Lower lobe of right lung (tissue), 2 donors: ENCODE data around the gene TCF7L1. TPM values are rescaled to one million over a fixed set of nuclear protein-coding genes. Genes with fewer than 3 reads are reported as not detected.
"Not testable (repeated sequence)": the region's sequence is repeated elsewhere in the genome, so short reads cannot be mapped to it uniquely, and the experiment has no call there.

Source experiments
- ATAC-seq, 2 donors: fragments of 200-7000 bp; cut with Tn5 transposase; one replicate each; pipeline ENCODE4 v1.9.1; 2020 to 2022; ENCODE audit warnings: mild to moderate bottlenecking in 2 of 2, moderate library complexity in 2 of 2
- DNase-seq: peaks from one replicate; pipeline ENCODE4 v3.0.0-alpha.2; 2020
- H3K27ac ChIP-seq: fragments of 200-600 bp; one replicate; pipeline ENCODE4 v1.8.0; 2022
- H3K27me3 ChIP-seq: fragments of 200-600 bp; one replicate; pipeline ENCODE4 v1.8.0; 2022; ENCODE audit warnings: low read depth
- H3K36me3 ChIP-seq: fragments of 200-600 bp; one replicate; pipeline ENCODE4 v1.8.0; 2022; ENCODE audit warnings: mild to moderate bottlenecking
- H3K4me1 ChIP-seq: fragments of 200-600 bp; one replicate; pipeline ENCODE4 v1.8.0; 2022
- H3K4me3 ChIP-seq: fragments of 200-600 bp; one replicate; pipeline ENCODE4 v1.8.0; 2022; ENCODE audit warnings: mild to moderate bottlenecking
- H3K9me3 ChIP-seq: fragments of 200-600 bp; one replicate; pipeline ENCODE4 v1.8.0; 2022
- CTCF ChIP-seq: fragments of 200-600 bp; IDR thresholded peaks from one replicate; pipeline ENCODE4 v1.8.0; 2022; ENCODE audit warnings: antibody characterized with exemption, mild to moderate bottlenecking
- intact Hi-C: fragments of 100-400 bp; cut with DNase I; formaldehyde crosslinking; loops from one replicate; pipeline ENCODE4 v1.11.0; 2022
- total RNA-seq: library from RNA; stranded (reverse); fragmentation: NEBNext Ultra II Directional; extraction: Animal tissue kit (Norgen Biotek cat#: 25700); gene quantifications from one replicate; pipeline ENCODE4 v1.2.1, GENCODE V29; 2021
- donor health status: DM: no; HTN: yes; CAD: no; lungs with severe emphysema.

The TCF7L1 gene
- total RNA-seq, 1 donor from 2014 or later, result 17.1 TPM

DNA sequence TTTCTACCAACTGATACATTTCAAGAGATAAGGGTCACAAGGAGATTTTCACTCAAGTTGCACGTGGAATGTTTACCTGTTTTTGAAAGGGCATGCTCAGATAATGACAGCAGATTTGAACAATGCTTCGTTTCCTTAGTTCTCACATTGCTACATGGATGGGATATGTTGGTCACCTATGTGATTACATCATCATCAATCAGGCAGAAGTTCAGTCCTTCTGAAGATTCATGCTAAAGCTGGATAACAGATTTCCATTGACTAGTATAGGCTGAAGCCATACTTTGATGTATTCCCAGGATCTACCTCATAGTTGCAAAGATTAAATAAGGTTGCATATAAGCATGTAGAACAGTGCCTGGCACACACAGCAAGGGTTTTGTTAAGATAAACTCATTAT lies 19.7 kb downstream of the TCF7L1 start:
- Histone ChIP-seq H3K9me3 (no peaks in the 10 kb centered on the region), H3K4me1 (peaks cover 23% of the 10 kb centered on the region), H3K4me3 (no peak overlapping the region), H3K27ac (no peak overlapping the region), H3K27me3 (no peaks in the 10 kb centered on the region), H3K36me3 (no peaks in the 10 kb centered on the region)
- no peak for TF ChIP-seq CTCF
- intact Hi-C loops, result no loop called here
- ATAC-seq (no peak), DNase-seq (no peak)

DNA sequence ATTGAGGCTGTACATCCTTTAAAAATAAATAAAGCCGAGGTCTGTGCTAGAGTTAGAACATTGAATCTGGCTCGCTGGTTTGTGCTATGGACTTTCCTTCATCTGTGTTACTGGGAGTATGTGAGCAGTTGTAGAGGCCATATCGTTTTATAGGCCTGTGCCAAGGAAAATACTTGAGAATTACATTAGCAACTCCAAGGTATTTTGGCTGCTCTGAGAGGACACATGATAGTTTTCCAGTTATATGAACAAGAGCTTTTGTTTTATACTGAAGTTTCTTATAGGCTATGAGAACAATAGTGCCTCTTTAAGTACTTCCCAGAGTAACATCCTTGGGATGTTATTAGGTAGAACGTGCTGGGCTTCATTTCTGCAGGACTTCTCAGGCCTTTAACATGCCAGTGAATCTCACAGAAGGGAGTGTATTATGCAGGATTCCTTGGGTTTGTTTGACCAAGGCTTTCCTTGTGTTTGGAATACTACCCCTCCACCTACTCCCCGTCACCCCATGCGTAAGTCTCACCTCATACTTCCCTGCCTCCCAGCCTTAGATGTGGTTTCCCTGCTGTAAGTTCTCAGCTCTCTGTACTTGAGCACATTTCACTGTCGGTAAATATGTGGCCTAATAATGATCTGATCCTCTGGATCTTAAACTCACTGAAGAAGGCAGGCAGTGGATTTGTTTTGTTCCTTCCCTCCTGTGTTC lies 21.0 kb downstream of the TCF7L1 start:
- no peaks in the 10 kb centered on the region for H3K36me3 ChIP-seq
- no peaks in the 10 kb centered on the region for H3K9me3 ChIP-seq
- H3K27me3 ChIP-seq, result no peaks in the 10 kb centered on the region
- DNase-seq (no peak), ATAC-seq (peak; percentile 74 to 89)
- H3K4me3 ChIP-seq, result no peak overlapping the region
- intact Hi-C loops, result no loop called here
- peak overlapping the region; percentile 22 for H3K27ac ChIP-seq
- no peak for TF ChIP-seq CTCF
- H3K4me1 ChIP-seq, result peaks cover 36% of the 10 kb centered on the region

GRCh38 chr2:85155082-85155481 lies 21.9 kb downstream of the TCF7L1 start:
- not testable (repeated sequence) for H3K27me3 ChIP-seq
- peak overlapping the region; percentile 22 for H3K27ac ChIP-seq

GRCh38 chr2:85156153-85156552 lies 23.0 kb downstream of the TCF7L1 start:
- Histone ChIP-seq H3K4me3 (no peak overlapping the region), H3K27me3 (no peaks in the 10 kb centered on the region), H3K9me3 (no peaks in the 10 kb centered on the region), H3K4me1 (peaks cover 54% of the 10 kb centered on the region), H3K36me3 (no peaks in the 10 kb centered on the region), H3K27ac (no peak overlapping the region)
- intact Hi-C loops, result no loop called here
- ATAC-seq (no peak), DNase-seq (no peak)
- TF ChIP-seq CTCF, result no peak

More at GRCh38 chr2:85155082-85155481, 21.9 kb downstream of the TCF7L1 start:
- intact Hi-C loops, DNase-seq, H3K36me3 ChIP-seq, H3K4me3 ChIP-seq, H3K9me3 ChIP-seq, ATAC-seq: not testable (repeated sequence)
- peaks cover 45% of the 10 kb centered on the region for H3K4me1 ChIP-seq

DNA sequence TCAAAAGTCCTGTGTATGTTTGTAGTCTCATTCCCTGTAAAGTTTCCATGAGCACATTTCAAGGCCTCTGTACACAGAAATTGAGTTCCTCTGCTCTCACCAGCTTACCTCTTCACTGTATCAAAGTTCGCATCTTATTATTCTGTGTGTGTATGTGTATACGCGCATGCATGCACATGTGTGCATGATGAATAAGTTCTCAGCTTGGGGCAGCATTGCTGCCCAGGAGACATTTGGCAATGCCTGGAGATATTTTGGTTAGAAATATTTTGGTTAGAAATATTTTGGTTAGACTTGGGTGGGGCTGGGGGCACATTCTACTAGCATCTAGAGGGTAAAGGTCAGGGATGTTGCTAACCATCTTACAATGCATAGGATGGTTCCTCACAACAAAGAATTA lies 23.4 kb downstream of the TCF7L1 start:
- intact Hi-C loops, result no loop called here
- H3K4me1 ChIP-seq, result peaks cover 59% of the 10 kb centered on the region
- no peaks in the 10 kb centered on the region for H3K9me3 ChIP-seq
- H3K27ac ChIP-seq, result no peak overlapping the region
- no peaks in the 10 kb centered on the region for H3K36me3 ChIP-seq
- DNase-seq, result no peak
- no peak for ATAC-seq
- no peak overlapping the region for H3K4me3 ChIP-seq
- no peak for TF ChIP-seq CTCF
- no peaks in the 10 kb centered on the region for H3K27me3 ChIP-seq

DNA sequence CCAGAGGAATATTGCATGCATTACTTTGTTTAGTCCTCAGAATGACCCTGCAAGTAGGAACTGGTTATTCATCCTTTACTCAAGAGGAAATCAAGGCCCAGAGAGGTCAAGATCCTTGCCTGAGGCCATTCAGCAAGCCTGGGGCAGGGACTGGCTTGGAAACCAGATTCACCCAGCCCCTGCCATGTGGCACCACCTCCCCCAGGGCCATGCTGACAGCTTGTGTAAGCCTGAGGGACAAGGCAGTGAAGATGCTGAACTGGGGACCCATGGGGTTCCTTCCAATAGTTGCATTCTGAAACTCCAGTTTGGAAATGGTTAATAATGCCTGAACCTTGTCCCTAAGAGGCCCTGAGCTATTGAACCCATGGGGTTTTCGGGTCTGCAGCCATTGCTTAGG lies 24.2 kb downstream of the TCF7L1 start:
- TF ChIP-seq CTCF, result no peak
- H3K36me3 ChIP-seq, result no peaks in the 10 kb centered on the region
- ATAC-seq (no peak), DNase-seq (no peak)
- no peak overlapping the region for H3K27ac ChIP-seq
- no peaks in the 10 kb centered on the region for H3K9me3 ChIP-seq
- H3K27me3 ChIP-seq, result no peaks in the 10 kb centered on the region
- peaks cover 66% of the 10 kb centered on the region for H3K4me1 ChIP-seq
- H3K4me3 ChIP-seq, result no peak overlapping the region
- intact Hi-C loops, result no loop called here
